ENCODE results near the gene MFSD8.
"Not testable (repeated sequence)": the region's sequence is repeated elsewhere in the genome, so short reads cannot be mapped to it uniquely, and the experiment has no call there.

MFSD8 gene

GRCh38 chr4:127905029-127905428 lies 59.9 kb downstream of the MFSD8 start:
- Histone ChIP-seq H4K20me1 (no peaks in the 10 kb centered on the region), H3K27me3 (no peaks in the 10 kb centered on the region), H3K36me3 (peaks cover 0 to 3% (median 0%) of the 10 kb centered on the region in 11 experiments; a peak in 5 of 22 replicates), H3K9me3 (replicated peaks in 1 of 11) (peaks cover 0 to 25% (median 12%) of the 10 kb centered on the region in 11 experiments; a peak in 13 of 22 replicates), H3K27ac (no peak overlapping the region), H3K4me1 (no peaks in the 10 kb centered on the region), H3K9ac (no peak overlapping the region), H3K4me3 (no peak overlapping the region), H3K4me2 (no peak overlapping the region)
- no peak for TF ChIP-seq Cebpa-rat (IDR thresholded peaks at IDR 0.05)

GRCh38 chr4:127899682-127900081 lies 65.3 kb downstream of the MFSD8 start:
- not testable (repeated sequence) for H3K27ac ChIP-seq, H4K20me1 ChIP-seq, H3K4me1 ChIP-seq, H3K27me3 ChIP-seq, H3K4me2 ChIP-seq, H3K9ac ChIP-seq, H3K4me3 ChIP-seq
- peaks cover 0 to 25% (median 17%) of the 10 kb centered on the region in 11 experiments; a peak in 19 of 22 replicates for H3K9me3 ChIP-seq (replicated peaks in 1 of 11)
- peaks cover 7 to 54% (median 47%) of the 10 kb centered on the region in 11 experiments; a peak in 20 of 22 replicates for H3K36me3 ChIP-seq

- TF ChIP-seq Cebpa-rat (IDR thresholded peaks at IDR 0.05), result no peak
- Histone ChIP-seq H3K4me1 (no peaks in the 10 kb centered on the region), H3K9me3 (replicated peaks in 1 of 11) (peaks cover 0 to 10% (median 8%) of the 10 kb centered on the region in 11 experiments; a peak in 19 of 22 replicates), H3K4me2 (no peak overlapping the region), H3K27me3 (no peaks in the 10 kb centered on the region), H3K36me3 (peaks cover 17 to 84% (median 76%) of the 10 kb centered on the region in 11 experiments; a peak in 21 of 22 replicates), H3K4me3 (no peak overlapping the region), H3K27ac (no peak overlapping the region), H3K9ac (no peak overlapping the region), H4K20me1 (no peaks in the 10 kb centered on the region)
Observed at GRCh38 chr4:127896528-127896927, 68.4 kb downstream of the MFSD8 start.

GRCh38 chr4:127896069-127896468 lies 68.9 kb downstream of the MFSD8 start:
- no peak overlapping the region for H3K9ac ChIP-seq
- H3K9me3 ChIP-seq (replicated peaks in 1 of 11), result peaks cover 0 to 10% (median 8%) of the 10 kb centered on the region in 11 experiments; a peak in 19 of 22 replicates
- peaks cover 17 to 89% (median 76%) of the 10 kb centered on the region in 11 experiments; a peak in 21 of 22 replicates for H3K36me3 ChIP-seq
- no peaks in the 10 kb centered on the region for H3K4me1 ChIP-seq
- TF ChIP-seq Cebpa-rat (IDR thresholded peaks at IDR 0.05), result no peak
- no peak overlapping the region for H3K4me3 ChIP-seq
- no peak overlapping the region for H3K4me2 ChIP-seq
- no peak overlapping the region for H3K27ac ChIP-seq
- no peaks in the 10 kb centered on the region for H4K20me1 ChIP-seq
- H3K27me3 ChIP-seq, result no peaks in the 10 kb centered on the region

- no peak for TF ChIP-seq Cebpa-rat (IDR thresholded peaks at IDR 0.05)
- Histone ChIP-seq H3K9me3 (replicated peaks in 1 of 11) (no peaks in the 10 kb centered on the region), H3K4me3 (no peak overlapping the region), H3K27ac (no peak overlapping the region), H3K36me3 (peaks cover 16 to 99% (median 81%) of the 10 kb centered on the region in 11 experiments; a peak in 21 of 22 replicates), H3K9ac (no peak overlapping the region), H3K4me2 (no peak overlapping the region), H3K27me3 (no peaks in the 10 kb centered on the region), H4K20me1 (peaks cover 0 to 17% (median 0%) of the 10 kb centered on the region in 11 experiments; a peak in 6 of 22 replicates), H3K4me1 (peaks cover 0 to 6% (median 0%) of the 10 kb centered on the region in 10 experiments; a peak in 1 of 20 replicates)
Observed at GRCh38 chr4:127889903-127890302, 75.1 kb downstream of the MFSD8 start.

- no peak for TF ChIP-seq Cebpa-rat (IDR thresholded peaks at IDR 0.05)
- H3K4me3 ChIP-seq, result no peak overlapping the region
- H4K20me1 ChIP-seq, result peaks cover 0 to 17% (median 0%) of the 10 kb centered on the region in 11 experiments; a peak in 6 of 22 replicates
- no peaks in the 10 kb centered on the region for H3K27me3 ChIP-seq
- H3K9me3 ChIP-seq (replicated peaks in 1 of 11), result no peaks in the 10 kb centered on the region
- no peak overlapping the region for H3K27ac ChIP-seq
- no peak overlapping the region for H3K9ac ChIP-seq
- peaks cover 11 to 99% (median 77%) of the 10 kb centered on the region in 11 experiments; a peak in 21 of 22 replicates for H3K36me3 ChIP-seq
- peaks cover 0 to 6% (median 0%) of the 10 kb centered on the region in 10 experiments; a peak in 1 of 20 replicates for H3K4me1 ChIP-seq
- no peak overlapping the region for H3K4me2 ChIP-seq
Observed at GRCh38 chr4:127888559-127888958, 76.4 kb downstream of the MFSD8 start.

- peak overlapping the region; percentile 84 to 98 (median 93) for H3K4me2 ChIP-seq
- H3K4me3 ChIP-seq, result peak overlapping the region; percentile 73 to 93 (median 84)
- H3K36me3 ChIP-seq, result peaks cover 6 to 47% (median 38%) of the 10 kb centered on the region in 11 experiments; a peak in 20 of 22 replicates
- peaks cover 9 to 24% (median 21%) of the 10 kb centered on the region in 10 experiments for H3K4me1 ChIP-seq
- H3K9ac ChIP-seq, result peak overlapping the region; percentile 74 to 96 (median 90)
- H4K20me1 ChIP-seq, result peaks cover 0 to 7% (median 0%) of the 10 kb centered on the region in 11 experiments; a peak in 3 of 22 replicates
- H3K9me3 ChIP-seq (replicated peaks in 1 of 11), result no peaks in the 10 kb centered on the region
- no peaks in the 10 kb centered on the region for H3K27me3 ChIP-seq
- peak overlapping the region in 10 of 11 experiments; percentile 76 to 97 (median 90); a peak in 18 of 22 replicates for H3K27ac ChIP-seq
- no peak for TF ChIP-seq Cebpa-rat (IDR thresholded peaks at IDR 0.05)
Observed at GRCh38 chr4:127881563-127881864, 83.5 kb downstream of the MFSD8 start.

- Histone ChIP-seq H3K4me3 (peak within 1 kb of the TSS; percentile 73 to 93 (median 84)), H3K36me3 (peaks cover 5 to 42% (median 33%) of the 10 kb centered on the region in 11 experiments; a peak in 19 of 22 replicates), H4K20me1 (peaks cover 0 to 5% (median 0%) of the 10 kb centered on the region in 11 experiments; a peak in 1 of 22 replicates), H3K27ac (peak within 1 kb of the TSS; percentile 47 to 97 (median 88); a peak in 21 of 22 replicates), H3K27me3 (no peaks in the 10 kb centered on the region), H3K9me3 (replicated peaks in 1 of 11) (no peaks in the 10 kb centered on the region), H3K4me2 (peak within 1 kb of the TSS; percentile 84 to 98 (median 93)), H3K9ac (peak within 1 kb of the TSS; percentile 74 to 96 (median 90)), H3K4me1 (peaks cover 9 to 24% (median 21%) of the 10 kb centered on the region in 10 experiments)
- TF ChIP-seq Cebpa-rat (IDR thresholded peaks at IDR 0.05), result no peak
Observed at GRCh38 chr4:127880763-127881562, 84.0 kb downstream of the MFSD8 start, which contains the start of gene PLK4. TSS of gene PLK4 (plus strand) at chr4:127880893. CDS start at chr4:127881135, 242 bp downstream.

GRCh38 chr4:127875791-127876190 lies 89.2 kb downstream of the MFSD8 start:
- Histone ChIP-seq H3K4me1 (peaks cover 0 to 8% (median 5%) of the 10 kb centered on the region in 10 experiments; a peak in 11 of 20 replicates), H3K9ac (no peak overlapping the region), H3K9me3 (replicated peaks in 1 of 11) (peaks cover 0 to 4% (median 0%) of the 10 kb centered on the region in 11 experiments; a peak in 1 of 22 replicates), H3K36me3 (0 out of 22 replicates have a peak, but pooled peaks cover 0 to 5% (median 0%) of the 10 kb centered on the region in 11 experiments), H3K4me2 (no peak overlapping the region), H3K4me3 (no peak overlapping the region), H3K27me3 (no peaks in the 10 kb centered on the region), H4K20me1 (no peaks in the 10 kb centered on the region), H3K27ac (no peak overlapping the region)
- TF ChIP-seq Cebpa-rat (IDR thresholded peaks at IDR 0.05), result no peak
